ENCODE data around the gene ANKRD17.

ANKRD17 gene

DNA sequence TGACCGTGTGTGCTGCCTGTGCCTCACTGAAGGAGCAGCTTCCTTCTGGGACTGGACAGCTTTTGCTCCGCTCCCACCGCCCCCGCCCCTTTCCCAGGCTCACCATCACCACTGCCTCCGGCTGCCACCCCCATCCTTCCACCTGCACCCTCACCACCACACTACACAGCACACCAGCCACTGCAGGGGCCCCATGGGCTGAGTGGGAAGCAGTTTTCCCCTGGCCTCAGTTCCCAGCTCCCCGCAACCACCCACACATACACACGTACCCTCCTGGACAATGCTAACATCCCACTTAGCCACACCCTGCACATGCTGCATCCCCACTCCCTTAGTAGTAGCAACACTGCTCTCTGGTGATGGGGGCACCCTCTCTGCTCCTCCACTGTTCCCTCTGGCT is 159.5 kb downstream of the ANKRD17 start:
- no peak for DNase-seq

DNA sequence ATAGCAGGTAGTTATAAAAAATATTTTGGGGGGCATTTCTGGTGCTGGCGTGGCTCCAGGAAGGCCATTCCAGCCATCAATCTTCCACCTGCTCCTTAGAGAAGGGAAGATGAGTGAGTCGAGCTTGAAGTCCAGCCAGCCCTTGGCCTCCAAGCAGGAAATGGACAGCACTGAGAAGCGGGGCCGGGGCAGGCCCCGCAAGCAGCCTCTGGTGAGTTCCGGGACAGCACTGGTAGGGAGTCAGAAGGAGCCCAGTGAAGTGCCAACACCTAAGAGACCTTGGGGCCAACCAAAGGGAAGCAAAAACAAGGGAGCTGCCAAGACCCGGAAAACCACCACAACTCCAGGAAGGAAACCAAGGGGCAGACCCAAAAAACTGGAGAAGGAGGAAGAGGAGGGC is 159.9 kb downstream of the ANKRD17 start:
- no peak for DNase-seq

DNA sequence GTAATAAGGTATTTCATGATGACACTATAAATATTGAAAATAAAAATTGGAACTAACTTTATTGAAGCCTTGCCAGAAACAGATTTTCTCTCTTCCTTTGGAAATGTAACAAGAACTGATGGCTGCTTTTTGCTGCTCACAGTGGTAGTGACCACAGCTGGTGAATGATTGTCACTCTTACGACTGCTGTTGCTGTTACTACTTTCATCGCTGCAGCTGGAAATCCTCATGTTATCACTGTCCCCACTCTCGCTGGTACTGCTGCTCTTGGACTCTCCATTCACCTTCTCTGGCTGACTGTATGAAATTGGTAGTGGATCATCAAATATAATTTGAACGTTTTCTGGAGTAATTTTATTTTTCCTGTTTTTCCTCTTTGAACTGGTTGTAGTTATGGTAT is 160.6 kb downstream of the ANKRD17 start:
- DNase-seq: no peak

DNA sequence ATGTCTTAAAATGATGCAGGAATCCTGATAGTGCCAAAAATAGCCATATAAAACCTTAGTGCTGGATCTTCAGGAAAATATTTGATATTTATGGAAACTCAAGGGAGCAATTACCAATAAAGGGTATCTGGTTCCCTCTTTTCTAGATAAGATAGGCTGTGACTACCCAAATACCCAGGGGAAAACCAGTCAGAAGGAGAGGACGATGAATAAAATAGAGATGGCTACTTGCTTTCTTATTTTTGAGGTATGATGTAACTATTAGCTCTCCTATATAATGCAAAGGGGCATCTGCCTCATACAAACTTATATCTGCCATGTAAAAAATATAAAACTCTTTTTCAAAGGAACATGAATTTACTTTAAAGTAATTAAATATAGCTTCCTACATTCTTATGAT is 165.7 kb downstream of the ANKRD17 start:
- DNase-seq: no peak

DNA sequence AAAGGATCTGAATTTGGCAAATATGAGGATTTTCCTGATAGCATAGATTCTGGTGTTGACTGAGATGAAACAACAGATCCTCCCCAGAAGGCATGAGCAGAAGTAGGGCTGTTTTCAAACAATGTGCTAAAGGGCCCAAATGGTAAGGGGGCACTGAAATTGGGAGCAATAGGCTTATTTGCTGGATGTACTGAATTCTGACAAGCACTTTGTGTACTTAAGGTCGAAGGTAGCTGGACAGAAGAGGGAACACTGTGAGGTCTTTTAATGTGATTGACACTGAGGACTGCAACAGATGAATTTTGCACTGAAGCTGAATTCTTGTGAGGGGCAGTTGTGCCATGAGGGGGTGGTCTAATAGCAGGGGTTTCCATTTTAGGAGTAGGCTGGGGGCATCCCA is 167.9 kb downstream of the ANKRD17 start:
- DNase-seq: no peak

DNA sequence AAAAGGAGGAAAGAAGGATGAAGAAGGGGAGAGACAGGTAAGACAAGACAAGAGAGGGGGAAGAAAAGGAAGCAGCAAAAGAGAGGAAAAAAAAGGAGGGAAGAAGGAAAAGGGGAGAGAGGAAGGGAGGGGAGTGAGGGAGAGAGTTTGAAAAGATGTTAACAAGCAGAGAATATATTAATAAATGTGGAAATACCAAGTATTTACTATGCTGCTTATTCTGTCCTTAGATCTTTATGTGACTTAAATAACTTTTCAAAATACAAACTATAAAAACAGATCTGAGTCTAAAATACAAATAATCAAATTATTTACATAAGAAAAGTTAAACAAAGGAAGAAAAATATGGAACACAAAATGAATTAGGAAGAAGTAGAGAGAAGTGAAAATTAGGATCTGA is 170.7 kb downstream of the ANKRD17 start:
- no peak for DNase-seq

DNA sequence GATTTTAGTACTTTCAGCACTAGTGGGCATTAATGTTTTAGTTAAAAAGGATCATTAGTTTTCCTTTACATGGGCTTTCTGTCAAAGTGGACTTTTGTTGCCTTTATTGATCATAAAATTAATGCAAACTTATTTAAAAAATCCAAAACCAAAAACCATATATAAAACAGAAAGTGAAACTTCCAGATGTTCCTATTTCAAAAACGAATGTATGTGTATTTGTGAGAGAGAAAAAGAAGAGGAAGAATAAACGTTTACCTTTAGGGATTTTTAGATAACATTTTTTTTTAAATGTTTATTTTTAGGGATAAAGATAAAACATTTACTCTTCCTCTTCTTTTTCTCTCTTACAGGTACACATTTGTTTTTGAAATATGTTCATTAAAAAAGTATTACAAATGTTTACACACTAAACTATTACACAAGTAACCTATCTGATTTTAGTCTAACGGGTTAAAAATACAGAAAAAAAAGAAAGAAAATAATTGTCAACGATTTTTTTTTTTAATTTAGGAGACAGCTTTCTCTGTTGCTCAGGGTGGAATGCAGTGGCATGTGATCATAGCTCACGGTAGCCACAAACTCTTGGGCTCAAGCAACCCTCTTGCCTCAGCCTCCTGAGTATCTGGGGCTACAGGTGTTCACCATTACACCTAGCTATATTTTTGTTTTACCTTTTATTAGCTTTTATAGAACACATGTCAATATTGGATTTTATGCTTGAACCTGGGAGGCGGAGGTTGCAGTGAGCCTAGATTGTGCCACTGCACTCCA is 172.3 kb downstream of the ANKRD17 start:
- DNase-seq: no peak

DNA sequence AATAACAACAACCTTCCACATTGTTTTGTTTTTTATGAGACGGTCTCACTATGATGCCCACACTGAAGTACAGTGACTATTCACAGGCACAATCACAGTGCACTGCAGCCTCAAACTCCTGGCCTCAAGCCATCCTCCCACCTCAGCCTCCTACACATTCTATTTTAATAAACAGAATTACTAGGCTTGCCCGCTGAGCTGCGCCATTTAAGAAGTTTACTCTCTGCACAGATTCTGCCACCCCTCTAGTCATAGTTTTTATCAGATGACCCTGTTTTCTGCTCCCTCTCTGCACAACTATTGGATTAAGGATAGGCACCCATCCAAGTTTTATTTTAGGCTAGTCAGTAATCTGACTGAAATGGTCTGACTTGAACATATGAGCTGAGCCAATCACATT is 177.8 kb downstream of the ANKRD17 start:
- no peak for DNase-seq

DNA sequence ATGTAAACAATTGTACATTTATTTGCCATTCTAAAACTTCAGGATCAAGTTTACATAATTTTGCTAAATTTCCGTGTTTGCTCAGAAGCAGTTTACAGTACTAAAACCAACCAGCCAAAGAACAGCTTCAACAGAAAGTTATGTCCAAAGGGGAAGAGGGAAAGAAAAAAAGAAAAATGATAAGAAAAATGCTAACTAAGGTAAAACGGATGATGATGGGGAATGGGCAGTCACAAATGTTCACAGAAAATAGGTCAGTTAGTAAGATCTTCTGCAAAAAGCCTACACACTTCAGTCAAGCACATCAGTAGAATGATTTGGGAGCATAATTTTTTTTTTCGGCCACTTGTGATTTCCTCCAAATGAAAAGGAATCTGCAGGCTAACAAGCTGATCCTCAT is 182.8 kb downstream of the ANKRD17 start:
- no peak for DNase-seq

DNA sequence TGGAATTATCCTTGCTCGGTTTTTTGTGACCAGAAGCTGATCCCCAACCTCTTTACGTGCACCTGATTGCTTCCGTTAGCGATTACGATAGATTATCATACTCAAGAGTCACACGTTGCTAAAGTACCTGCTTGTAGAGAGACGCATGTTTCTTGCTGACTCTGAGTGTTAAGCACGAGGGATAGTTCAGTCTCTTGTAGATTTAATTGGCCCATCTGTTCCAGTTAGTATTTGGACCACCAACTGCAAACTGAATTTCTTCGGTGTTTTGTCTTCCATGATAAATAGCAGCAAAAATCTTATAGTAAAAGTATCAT is 188.6 kb downstream of the ANKRD17 start:
- DNase-seq: no peak

DNA sequence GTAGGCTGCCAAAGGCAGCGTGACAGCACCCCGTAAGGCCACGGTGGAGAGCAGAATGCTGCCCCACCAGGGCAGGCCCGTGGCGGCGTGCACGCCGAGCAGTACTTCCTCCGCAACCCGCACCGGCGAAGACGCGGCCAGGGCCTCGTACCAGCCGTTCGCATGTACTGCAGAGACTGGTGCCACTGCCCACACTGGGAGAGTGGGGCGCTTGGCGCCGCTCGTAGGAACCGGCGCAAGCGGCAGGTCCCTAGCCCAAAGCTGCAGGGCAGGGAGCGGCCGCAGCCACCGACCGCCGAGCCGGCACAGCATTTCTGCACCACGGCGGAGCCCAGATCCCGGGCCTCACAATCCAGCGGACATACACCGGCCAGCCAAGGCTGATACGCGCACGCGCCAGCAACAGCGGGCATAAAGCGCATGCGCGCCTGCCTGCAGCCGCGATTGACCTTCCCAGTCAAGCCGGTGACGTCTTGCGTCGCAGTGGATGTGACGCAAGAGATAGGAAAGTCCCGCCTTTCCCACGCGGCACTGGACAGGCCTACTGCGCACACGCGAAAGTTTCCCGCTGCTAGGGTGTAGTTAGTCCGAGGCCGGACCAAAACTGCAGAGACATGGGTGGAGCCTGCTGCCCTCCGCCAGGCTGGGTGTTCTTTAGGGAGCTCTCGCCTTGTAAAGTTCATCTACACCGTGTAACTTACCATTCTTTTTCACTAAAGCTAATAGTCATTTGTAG is 189.1 kb downstream of the ANKRD17 start, which contains the start of gene COX18:
Gene COX18, minus strand, starts transcription at position 379 of the 736 bp plus-strand sequence. Its CDS starts 67 bp downstream, at position 312.
- peak; percentile 98 for DNase-seq

DNA sequence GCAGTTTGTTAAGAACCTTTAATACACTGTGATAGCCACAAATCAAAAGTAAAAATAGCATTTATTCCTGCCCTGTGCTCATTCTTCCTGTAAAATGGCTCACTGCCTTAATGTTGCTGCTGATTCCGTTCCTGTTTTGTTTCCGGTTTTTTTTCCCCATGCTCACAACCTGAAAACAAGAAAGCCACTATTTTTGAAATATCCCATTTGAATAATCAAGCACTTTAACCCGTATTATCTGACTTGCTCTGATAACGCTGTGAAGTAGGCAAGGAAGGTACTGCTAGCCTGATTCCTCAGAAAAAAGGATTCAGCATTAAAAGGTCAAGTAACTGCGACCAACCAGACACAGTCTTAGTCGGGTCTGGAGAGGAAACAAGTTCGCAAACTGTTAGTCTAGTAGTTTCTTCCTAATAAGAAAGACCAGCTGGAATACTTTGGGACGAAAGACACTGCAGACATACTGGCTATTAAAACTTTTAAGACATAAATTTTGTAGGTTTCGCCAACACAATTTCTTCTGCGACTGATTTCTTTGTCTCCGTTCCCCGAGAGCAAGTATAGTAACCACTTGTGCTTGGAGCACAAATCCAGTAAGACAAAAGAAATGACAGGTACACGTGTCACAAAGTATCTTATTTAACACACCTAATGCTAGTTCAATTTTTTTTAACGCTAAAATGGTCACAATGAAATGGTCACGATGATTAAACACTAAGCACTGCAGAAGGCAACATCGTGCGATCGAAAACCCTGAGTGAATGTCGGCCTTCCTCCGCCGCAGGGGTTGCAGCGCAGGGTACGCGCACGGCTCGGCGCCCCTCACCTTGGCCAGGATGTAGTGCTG is 189.9 kb downstream of the ANKRD17 start:
- DNase-seq: peak; percentile 37

DNA sequence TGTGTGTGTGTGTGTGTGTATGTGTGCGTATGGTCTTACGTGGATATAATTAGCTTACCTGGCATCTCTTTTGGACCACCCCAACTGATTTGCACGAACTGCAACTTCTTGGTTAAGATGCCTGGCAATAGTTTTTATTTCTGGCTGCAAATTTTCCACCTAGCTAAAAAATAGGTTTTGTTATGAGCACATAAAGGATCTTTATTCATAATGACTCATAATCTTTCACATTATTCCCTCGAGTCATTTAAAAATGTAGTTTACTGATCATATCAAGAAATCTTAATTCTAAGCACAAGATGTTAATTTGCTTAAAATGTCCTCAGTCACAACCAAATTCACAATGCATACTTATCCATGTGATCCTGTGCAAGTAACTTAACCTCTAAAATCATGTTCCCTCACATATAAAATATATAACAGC is 190.6 kb downstream of the ANKRD17 start:
- no peak for DNase-seq

DNA sequence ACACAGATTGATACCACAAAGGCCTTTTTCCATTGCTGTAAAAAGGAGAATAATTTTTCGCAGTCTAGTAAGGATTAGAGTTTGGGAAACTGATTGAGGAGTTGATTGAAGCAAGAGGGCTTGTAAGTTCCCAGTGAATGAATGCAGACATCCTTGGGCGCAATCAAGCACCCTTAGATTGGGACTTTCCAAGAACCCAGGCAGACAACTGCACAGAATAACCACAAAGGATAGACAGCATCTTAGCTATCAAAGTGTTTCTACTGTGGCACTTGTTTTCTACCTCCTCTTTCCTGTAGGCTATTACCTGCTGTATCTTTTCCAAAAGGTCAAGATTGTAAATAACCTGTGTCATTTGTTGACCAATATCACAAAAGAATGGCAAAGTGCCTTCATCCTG is 191.7 kb downstream of the ANKRD17 start:
- no peak for DNase-seq

DNA sequence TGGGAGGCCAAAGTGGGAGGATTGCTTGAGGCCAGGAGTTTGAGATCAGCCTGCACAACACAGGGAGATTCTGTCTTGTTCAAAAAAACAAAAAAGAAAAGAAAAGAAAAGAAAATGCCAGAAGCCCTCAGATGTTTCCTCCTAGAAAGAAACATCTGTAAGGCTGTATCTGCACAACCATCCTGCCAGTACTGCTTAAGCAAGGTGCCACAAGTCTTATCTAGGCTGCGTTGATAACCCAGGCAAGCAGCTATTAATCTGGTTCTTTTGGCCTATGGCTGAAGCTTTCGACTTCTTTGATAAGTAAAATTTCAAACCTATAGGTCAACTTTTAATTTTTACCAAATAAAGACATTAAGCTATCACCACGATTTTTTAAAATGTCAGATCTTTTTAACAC is 192.2 kb downstream of the ANKRD17 start:
- DNase-seq: no peak

DNA sequence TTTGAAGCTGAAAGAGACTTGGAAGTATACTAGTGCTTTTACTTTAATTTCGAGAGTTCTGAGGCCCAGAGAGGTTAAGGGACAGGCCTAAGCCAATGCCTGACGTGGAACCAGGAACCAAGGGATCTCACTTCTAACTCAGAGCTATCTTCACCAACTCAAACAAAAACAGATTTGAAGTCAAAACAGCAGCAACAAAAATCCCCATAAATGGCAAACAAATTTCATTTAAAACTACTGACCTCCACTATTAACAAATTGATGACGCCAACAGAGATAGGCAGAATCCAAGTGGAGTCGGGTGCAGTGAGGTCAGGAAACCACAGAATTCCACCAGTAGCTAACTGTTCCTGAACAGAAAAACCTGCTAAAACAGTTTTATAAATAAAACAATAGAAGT is 194.1 kb downstream of the ANKRD17 start:
- DNase-seq: no peak

DNA sequence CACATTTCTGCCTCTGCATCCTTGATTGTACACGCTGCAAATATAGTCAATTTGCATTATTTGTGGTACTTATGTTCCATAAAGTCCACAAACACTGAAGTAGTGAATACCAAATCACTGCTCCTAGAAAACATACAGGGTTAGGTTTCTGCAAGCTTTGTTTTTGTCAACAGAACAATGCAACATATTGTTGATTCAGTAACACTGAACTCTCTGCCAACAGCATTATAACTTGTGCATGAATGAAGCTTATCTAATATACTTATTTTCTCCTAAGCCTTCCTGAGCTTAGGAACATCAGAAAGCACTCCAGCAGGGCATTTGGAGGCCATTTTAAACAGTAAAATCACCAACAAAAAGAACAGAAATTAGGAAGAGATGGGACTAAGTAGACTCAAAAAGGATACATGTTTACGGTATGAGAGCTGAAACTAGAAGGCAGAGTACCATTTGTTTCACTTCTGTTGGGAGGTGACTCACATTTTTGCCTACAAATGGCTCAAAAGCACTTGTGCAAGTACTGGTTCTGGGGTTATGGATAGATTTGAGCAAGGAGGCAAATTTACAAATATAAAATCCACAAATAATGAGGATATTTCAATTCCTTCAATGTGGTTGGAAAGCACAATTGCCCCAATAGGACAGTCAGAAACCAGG is 203.2 kb downstream of the ANKRD17 start:
- no peak for DNase-seq

DNA sequence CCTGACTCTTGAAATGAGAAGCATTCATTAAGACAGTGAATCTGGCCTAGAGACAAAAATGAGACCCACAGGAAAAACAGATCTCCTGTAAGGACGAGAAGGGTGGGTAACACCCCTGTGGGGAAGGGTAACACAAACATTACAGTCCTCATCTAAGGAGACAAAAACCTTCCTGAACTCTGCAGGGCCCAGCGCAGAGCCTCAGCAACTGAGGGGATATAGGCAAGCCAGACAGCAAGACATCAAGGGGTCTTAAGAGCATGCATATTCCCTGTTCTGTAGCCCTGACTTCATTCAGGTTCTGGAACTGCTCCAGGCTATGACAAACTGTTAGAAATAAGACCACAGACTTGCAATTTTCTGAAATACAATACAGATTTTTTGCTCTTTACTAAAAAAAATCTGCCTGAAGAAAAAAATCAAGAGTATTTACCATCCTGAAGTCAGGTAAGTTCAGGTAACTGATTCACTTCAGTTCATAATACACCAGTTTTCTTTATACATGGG is 204.6 kb downstream of the ANKRD17 start:
- no peak for DNase-seq

DNA sequence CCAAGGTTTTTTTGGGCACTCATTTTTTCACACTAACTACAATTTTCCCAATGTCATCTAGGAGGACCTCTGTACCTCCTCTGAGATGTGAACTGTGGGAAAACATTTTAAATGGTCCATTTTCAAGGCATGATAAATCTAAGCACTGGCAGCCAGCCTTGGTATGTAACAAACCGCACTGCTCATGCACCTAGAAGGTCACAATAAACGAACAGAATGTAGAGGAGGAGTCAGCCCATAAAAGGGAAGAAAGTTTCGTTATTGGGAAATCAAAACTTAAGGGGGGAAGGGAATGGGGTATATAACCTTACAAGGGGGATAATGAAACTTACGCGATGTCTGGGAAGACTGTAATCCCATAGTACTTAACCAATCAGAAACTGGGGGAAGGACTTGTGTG is 205.5 kb downstream of the ANKRD17 start:
- no peak for DNase-seq

DNA sequence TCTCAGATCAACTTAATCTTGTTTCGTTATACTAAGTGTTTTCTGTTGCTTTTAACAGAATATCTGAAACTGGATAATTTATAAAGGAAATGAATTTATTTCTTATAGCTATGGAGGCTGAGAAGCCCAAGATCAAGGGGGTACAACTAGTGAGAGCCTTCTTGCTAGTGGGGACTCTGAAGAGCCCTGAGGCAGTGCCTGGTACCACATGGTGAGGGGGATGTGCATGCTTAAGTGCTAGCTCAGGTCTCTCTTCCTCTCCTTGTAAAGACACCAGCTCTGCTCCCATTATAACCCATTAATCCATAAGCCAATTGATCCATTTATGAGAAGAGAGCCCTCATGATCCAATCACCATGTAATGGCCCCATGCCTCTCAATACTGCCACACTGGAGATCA is 207.0 kb downstream of the ANKRD17 start:
- DNase-seq: no peak

DNA sequence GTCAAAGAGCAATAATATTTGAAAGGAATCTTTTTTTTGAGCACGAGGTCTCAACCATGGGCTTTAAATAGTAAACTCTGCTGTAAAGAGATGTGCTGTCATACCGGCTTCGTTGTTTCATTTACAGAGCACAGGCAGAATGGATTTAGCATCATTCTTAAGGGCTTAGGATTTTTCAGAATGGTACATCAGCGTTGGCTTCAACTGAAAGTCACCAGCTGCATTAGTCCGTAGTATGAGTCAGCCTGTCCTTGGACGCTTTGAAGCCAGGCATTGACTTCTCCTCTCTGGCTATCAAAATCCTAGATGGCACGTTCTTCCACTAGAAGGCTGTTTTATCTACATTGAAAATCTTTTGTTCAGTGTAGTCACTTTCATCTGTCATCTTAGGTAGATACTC is 212.7 kb downstream of the ANKRD17 start:
- DNase-seq: no peak

DNA sequence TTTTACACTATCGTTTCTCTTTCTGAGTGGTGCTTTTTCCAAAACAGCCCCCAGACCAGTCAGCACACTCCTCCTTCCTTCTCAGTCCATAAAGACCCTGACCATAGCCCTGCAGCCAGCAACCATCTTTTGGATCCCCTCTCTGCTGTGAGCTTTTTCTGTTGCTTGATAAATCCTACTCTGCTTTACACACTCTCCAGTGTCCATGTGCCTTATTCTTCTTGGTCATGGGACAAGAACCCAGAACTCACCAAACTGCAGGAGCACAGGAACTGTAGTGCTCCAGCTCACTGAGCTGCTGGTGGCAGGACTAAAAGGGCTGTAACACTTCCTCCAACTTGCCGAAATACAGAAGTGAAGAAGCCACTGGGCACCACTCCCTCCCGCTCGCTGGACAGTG is 221.5 kb downstream of the ANKRD17 start:
- no peak for DNase-seq

DNA sequence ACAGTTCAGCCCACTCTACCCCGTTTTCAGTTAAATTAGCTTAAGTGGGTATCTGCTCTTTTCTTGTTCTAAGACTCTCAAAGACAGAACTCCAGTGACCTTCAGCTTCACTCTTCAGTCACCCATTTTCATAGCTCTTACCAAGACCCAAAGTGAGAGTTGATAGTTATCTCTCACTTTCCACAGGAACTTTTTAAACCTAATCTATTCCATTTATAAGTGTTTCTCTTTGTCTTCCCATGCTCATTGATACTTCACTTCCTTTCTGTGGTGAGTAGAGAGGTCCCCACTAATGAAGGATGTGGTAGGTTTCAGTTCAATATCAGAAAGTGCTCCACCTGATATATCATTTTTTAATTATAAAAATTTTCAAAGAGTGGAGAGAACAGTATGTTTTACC is 222.5 kb downstream of the ANKRD17 start:
- DNase-seq: no peak

All from NCI-H1092 (cell line).